Activated B cell treated with CpG ODN at 0.5 μM for 24 hours (primary cell): Measurements from ENCODE around the gene KCNH6. TPM values are rescaled to one million over a fixed set of nuclear protein-coding genes. Genes with fewer than 3 reads are reported as not detected.

Source experiments
- ATAC-seq: fragments of 200-7000 bp; cut with Tn5 transposase; one replicate; pipeline ENCODE4 v1.10.0; 2021; ENCODE audit warnings: low read depth, mild to moderate bottlenecking, moderate library complexity
- CTCF ChIA-PET: fragments of 350-600 bp; sonication (Branson Sonifier 250); formaldehyde crosslinking; loops from one replicate; lab custom pipeline; 2021; ENCODE audit warnings: antibody characterized with exemption; lab: Charles Lee
- POLR2A ChIA-PET: fragments of 350-600 bp; sonication (Branson Sonifier 250); formaldehyde crosslinking; loops from one replicate; lab custom pipeline; 2021; ENCODE audit warnings: antibody characterized with exemption; lab: Charles Lee
- DNase-seq: peaks from one replicate; pipeline ENCODE4 v3.0.0; 2022
- H3K27ac Mint-ChIP-seq: one replicate; pipeline ENCODE4 v1.8.0; 2020; ENCODE audit warnings: mixed read lengths
- H3K27me3 Mint-ChIP-seq: one replicate; pipeline ENCODE4 v1.8.0; 2021; ENCODE audit warnings: mixed read lengths
- H3K36me3 Mint-ChIP-seq: one replicate; pipeline ENCODE4 v1.8.0; 2021; ENCODE audit warnings: low read depth, mixed read lengths
- H3K4me1 Mint-ChIP-seq: one replicate; pipeline ENCODE4 v1.8.0; 2021; ENCODE audit warnings: mixed read lengths
- H3K4me3 Mint-ChIP-seq: one replicate; pipeline ENCODE4 v1.8.0; 2020; ENCODE audit warnings: mild to moderate bottlenecking, mixed read lengths
- H3K9me3 Mint-ChIP-seq: one replicate; pipeline ENCODE4 v1.8.0; 2020; ENCODE audit warnings: mixed read lengths
- CTCF ChIP-seq: fragments of 200-600 bp; IDR thresholded peaks from one replicate; pipeline ENCODE4 v1.8.0; 2022; ENCODE audit warnings: antibody characterized with exemption, mild to moderate bottlenecking
- intact Hi-C: fragments of 100-400 bp; cut with micrococcal nuclease; formaldehyde crosslinking; loops from one replicate; pipeline ENCODE4 v1.15.1; 2024
- total RNA-seq: library from RNA; stranded (reverse); gene quantifications from 2 replicates; pipeline ENCODE4 v1.2.3, GENCODE V29; 2022

Gene KCNH6
- total RNA-seq, 1 donor from 2014 or later: not detected

GRCh38 chr17:63555500-63556156 is 32.5 kb downstream of the KCNH6 start:
- no peak for ATAC-seq
- H3K4me3 Mint-ChIP-seq: no peak overlapping the region
- H3K27ac Mint-ChIP-seq: no peak overlapping the region
- TF ChIP-seq CTCF: no peak
- no peaks in the 10 kb centered on the region for H3K9me3 Mint-ChIP-seq
- intact Hi-C loops: no loop called here
- CTCF ChIA-PET: no interaction called here
- no peak for DNase-seq
- POLR2A ChIA-PET: interaction anchor here (1.3 kb wide), 1 partner anchor 10 kb away, joined by 3 read pairs; no protein-coding TSS in a partner anchor
- H3K36me3 Mint-ChIP-seq: peaks cover 34% of the 10 kb centered on the region
- H3K27me3 Mint-ChIP-seq: no peaks in the 10 kb centered on the region
- H3K4me1 Mint-ChIP-seq: peaks cover 74% of the 10 kb centered on the region

- intact Hi-C loops: no loop called here
- TF ChIP-seq CTCF: no peak
- POLR2A ChIA-PET: no interaction called here
- ATAC-seq: no peak
- Mint-ChIP-seq H3K4me3 (no peak overlapping the region), H3K4me1 (peaks cover 70% of the 10 kb centered on the region), H3K27ac (no peak overlapping the region), H3K27me3 (no peaks in the 10 kb centered on the region), H3K9me3 (no peaks in the 10 kb centered on the region), H3K36me3 (peaks cover 24% of the 10 kb centered on the region)
- CTCF ChIA-PET: no interaction called here
- DNase-seq: no peak
Observed at GRCh38 chr17:63557416-63557815, 34.3 kb downstream of the KCNH6 start.

GRCh38 chr17:63558441-63558840 is 35.3 kb downstream of the KCNH6 start:
- H3K4me3 Mint-ChIP-seq: no peak overlapping the region
- no peaks in the 10 kb centered on the region for H3K27me3 Mint-ChIP-seq
- intact Hi-C loops: no loop called here
- H3K36me3 Mint-ChIP-seq: peaks cover 20% of the 10 kb centered on the region
- TF ChIP-seq CTCF: no peak
- peaks cover 66% of the 10 kb centered on the region for H3K4me1 Mint-ChIP-seq
- no peak for ATAC-seq
- CTCF ChIA-PET: no interaction called here
- H3K27ac Mint-ChIP-seq: no peak overlapping the region
- no peaks in the 10 kb centered on the region for H3K9me3 Mint-ChIP-seq
- no peak for DNase-seq
- POLR2A ChIA-PET: interaction anchor here (1.0 kb wide), 1 partner anchor 8 kb away, joined by 3 read pairs; the partner anchor contains the start of gene DCAF7

GRCh38 chr17:63561819-63562218 is 38.7 kb downstream of the KCNH6 start:
- TF ChIP-seq CTCF: no peak
- ATAC-seq: no peak
- H3K27ac Mint-ChIP-seq: no peak overlapping the region
- no peaks in the 10 kb centered on the region for H3K9me3 Mint-ChIP-seq
- peaks cover 14% of the 10 kb centered on the region for H3K36me3 Mint-ChIP-seq
- intact Hi-C loops: no loop called here
- peaks cover 41% of the 10 kb centered on the region for H3K4me1 Mint-ChIP-seq
- ChIA-PET POLR2A (no interaction called here), CTCF (no interaction called here)
- no peak for DNase-seq
- H3K27me3 Mint-ChIP-seq: no peaks in the 10 kb centered on the region
- no peak overlapping the region for H3K4me3 Mint-ChIP-seq

- Mint-ChIP-seq H3K36me3 (peaks cover 12% of the 10 kb centered on the region), H3K27ac (no peak overlapping the region), H3K4me3 (no peak overlapping the region), H3K27me3 (no peaks in the 10 kb centered on the region), H3K9me3 (no peaks in the 10 kb centered on the region), H3K4me1 (peaks cover 29% of the 10 kb centered on the region)
- DNase-seq (no peak), ATAC-seq (no peak)
- intact Hi-C loops: no loop called here
- no peak for TF ChIP-seq CTCF
- POLR2A ChIA-PET: interaction anchor here (0.7 kb wide), 1 partner anchor 11 kb away, joined by 4 read pairs; no protein-coding TSS in a partner anchor
- CTCF ChIA-PET: no interaction called here
Observed at GRCh38 chr17:63563339-63563738, 40.2 kb downstream of the KCNH6 start.
